Effector memory CD8-positive, alpha-beta T cell (primary cell): Measurements from ENCODE around the gene NRDE2.

Experiments used
- ATAC-seq: fragments of 150-1000 bp; cut with Tn5 transposase; replicated peaks from 2 replicates; pipeline ENCODE4 v1.10.0; 2021; ENCODE audit warnings: mild to moderate bottlenecking, moderate library complexity
- DNase-seq, 3 experiments: peaks; one replicate each; pipeline ENCODE4 v3.0.0; 2021
- H3K27ac Mint-ChIP-seq, 2 donors: one replicate each; pipeline ENCODE4 v1.8.0; 2022; ENCODE audit warnings: mild to moderate bottlenecking in 2 of 2, mixed read lengths in 2 of 2, moderate library complexity in 2 of 2
- H3K27me3 Mint-ChIP-seq, 2 donors: one replicate each; pipeline ENCODE4 v1.8.0; 2022; ENCODE audit warnings: mixed read lengths in 2 of 2
- H3K36me3 Mint-ChIP-seq: one replicate; pipeline ENCODE4 v1.8.0; 2022; ENCODE audit warnings: mild to moderate bottlenecking, moderate library complexity, mixed read lengths; ENCODE audit not compliant: insufficient read depth
- H3K4me1 Mint-ChIP-seq, 2 donors: one replicate each; pipeline ENCODE4 v1.8.0; 2022; ENCODE audit warnings: low read depth in 2 of 2, mixed read lengths in 2 of 2
- H3K4me3 Mint-ChIP-seq, 2 donors: one replicate each; pipeline ENCODE4 v1.8.0; 2022; ENCODE audit warnings: mild to moderate bottlenecking in 2 of 2, mixed read lengths in 2 of 2, moderate library complexity in 2 of 2
- H3K9me3 Mint-ChIP-seq, 2 donors: one replicate each; pipeline ENCODE4 v1.8.0; 2022; ENCODE audit warnings: mixed read lengths in 2 of 2

The NRDE2 gene

DNA sequence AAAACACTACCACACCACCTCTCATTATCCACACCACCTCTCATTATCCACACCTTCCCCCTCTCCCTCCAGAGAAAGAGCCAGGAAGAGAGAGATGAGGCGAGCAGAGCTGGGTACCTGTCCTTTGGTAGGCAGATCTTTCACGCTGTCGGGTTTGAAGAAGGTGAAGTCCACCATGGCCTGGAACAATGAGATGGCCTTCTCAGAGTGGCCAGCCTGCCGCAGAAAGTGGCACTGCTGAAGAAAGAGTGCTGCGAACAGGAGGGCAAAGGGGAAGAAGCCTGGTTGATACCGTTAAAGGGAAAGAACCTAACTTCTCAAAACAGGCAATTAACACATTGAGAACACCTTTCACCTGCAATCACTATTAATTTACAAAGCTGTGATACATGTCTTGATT lies 30.6 kb downstream of the NRDE2 start:
- H3K9me3 Mint-ChIP-seq = no peaks in the 10 kb centered on the region
- peaks cover 56% of the 10 kb centered on the region for H3K36me3 Mint-ChIP-seq
- DNase-seq = no peak
- H3K27me3 Mint-ChIP-seq = no peaks in the 10 kb centered on the region
- no peak for ATAC-seq
- H3K4me1 Mint-ChIP-seq = peaks cover 0 to 15% of the 10 kb centered on the region in 2 donors
- H3K27ac Mint-ChIP-seq = peak overlapping the region; percentile 55 to 75
- no peak overlapping the region for H3K4me3 Mint-ChIP-seq

DNA sequence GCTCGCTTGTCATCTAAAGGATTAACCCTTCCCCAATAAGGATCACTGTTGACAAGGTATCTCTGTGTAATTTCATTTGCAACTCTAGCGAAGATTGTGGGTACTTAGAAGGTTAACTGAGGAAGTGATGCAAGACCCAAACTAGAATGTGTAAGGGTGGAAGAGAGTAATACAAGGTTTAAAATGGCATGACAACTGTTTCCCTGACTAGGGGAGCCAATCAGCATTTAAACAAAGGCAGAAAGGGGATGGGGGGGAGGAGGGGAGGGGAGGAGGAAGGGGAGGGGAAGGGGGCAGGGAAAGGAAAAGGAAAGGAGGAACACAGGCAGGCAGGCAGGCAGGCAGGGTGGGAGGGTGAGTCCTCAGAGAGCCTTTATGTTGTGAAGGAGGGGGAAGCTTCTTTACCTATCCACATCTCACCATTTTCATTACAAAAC lies 31.1 kb downstream of the NRDE2 start:
- H3K4me1 Mint-ChIP-seq = peaks cover 0 to 15% of the 10 kb centered on the region in 2 donors
- no peaks in the 10 kb centered on the region for H3K9me3 Mint-ChIP-seq
- no peak for DNase-seq
- no peak for ATAC-seq
- no peak overlapping the region for H3K4me3 Mint-ChIP-seq
- no peaks in the 10 kb centered on the region for H3K27me3 Mint-ChIP-seq
- H3K36me3 Mint-ChIP-seq = peaks cover 58% of the 10 kb centered on the region
- peak overlapping the region; percentile 55 to 75 for H3K27ac Mint-ChIP-seq

DNA sequence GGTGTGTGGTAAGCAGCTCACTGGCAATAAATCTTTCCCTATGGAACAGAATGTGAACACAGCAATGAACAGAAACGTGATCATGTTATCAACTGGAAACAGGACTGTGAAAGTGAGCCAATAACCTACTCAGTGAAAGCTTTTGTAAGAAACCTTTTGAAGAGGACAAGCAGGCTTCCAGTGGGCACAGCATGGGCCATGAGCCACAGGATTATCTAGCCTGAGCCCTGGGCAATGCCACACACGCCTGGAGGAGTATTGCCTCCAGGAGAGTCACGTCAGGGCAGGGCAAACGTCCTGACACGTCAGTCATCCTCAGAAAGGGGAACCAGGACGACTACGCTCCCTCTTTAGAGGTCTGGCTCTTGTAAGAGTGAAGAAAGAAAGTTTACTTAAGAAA lies 32.3 kb downstream of the NRDE2 start:
- Mint-ChIP-seq H3K9me3 (no peaks in the 10 kb centered on the region), H3K27ac (peak overlapping the region in 1 of 2 donors; percentile 63), H3K27me3 (no peaks in the 10 kb centered on the region), H3K36me3 (peaks cover 57% of the 10 kb centered on the region), H3K4me3 (no peak overlapping the region), H3K4me1 (peaks cover 0 to 15% of the 10 kb centered on the region in 2 donors)
- DNase-seq = no peak
- ATAC-seq = no peak

DNA sequence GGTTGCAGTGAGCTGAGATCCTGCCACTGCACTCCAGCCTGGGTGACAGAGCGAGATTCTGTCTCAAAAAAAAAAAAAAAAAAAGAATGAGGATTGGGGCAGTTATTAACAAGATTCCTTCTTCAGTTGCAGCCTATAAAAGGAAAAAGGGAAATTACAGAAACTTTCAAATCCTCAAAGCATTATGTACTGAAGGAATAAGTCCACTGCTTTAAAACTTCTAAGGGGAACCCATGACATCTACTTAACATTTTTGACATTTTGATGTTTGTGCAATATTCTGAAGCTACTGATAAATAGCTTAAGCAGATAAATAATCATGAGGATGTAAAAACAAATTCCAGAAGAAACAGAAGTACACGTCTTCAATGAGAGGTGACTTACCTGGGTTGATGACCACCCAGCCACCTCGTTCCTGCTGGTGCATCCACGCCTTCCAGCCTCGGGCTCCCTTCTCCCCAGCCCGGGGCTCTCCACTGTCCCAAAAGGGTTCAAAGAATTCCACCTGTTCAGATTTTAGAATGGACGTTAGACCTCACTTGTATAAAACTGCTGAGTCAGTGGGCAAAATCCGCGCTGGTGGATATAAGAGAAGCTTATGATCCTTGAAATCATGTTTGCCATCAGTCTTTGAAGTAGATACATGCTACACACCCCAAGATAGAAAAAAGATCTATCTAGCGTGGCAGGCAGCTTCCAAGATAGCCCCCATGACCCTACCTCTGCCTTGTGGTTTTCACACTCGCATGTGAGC lies 33.7 kb downstream of the NRDE2 start:
- Mint-ChIP-seq H3K9me3 (no peaks in the 10 kb centered on the region), H3K4me3 (no peak overlapping the region), H3K27me3 (no peaks in the 10 kb centered on the region), H3K27ac (no peak overlapping the region), H3K4me1 (peaks cover 0 to 15% of the 10 kb centered on the region in 2 donors), H3K36me3 (peaks cover 57% of the 10 kb centered on the region)
- ATAC-seq (no peak), DNase-seq (no peak)

DNA sequence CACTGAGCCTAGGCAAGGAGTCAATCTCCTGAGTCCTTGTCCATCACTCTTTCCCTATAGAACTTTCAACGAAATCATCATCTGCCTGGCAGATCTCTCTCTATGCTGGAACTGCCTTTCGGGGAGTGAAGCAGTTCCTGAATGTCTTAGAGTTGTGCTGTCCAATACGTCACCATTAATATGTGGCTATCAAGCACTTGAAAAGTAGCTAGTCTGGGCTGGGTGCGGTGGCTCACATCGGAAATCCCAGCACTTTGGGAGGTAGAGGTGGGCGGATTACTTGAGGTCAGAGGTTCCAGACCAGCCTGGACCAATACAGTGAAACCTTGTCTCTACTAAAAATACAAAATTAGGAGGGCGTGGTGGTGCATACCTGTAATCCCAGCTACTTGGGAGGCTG lies 35.1 kb downstream of the NRDE2 start:
- ATAC-seq (no peak), DNase-seq (no peak)
- peaks cover 0 to 12% of the 10 kb centered on the region in 2 donors for H3K4me1 Mint-ChIP-seq
- H3K27ac Mint-ChIP-seq = peak overlapping the region in 1 of 2 donors; percentile 19
- no peak overlapping the region for H3K4me3 Mint-ChIP-seq
- H3K36me3 Mint-ChIP-seq = peaks cover 48% of the 10 kb centered on the region
- H3K9me3 Mint-ChIP-seq = no peaks in the 10 kb centered on the region
- H3K27me3 Mint-ChIP-seq = no peaks in the 10 kb centered on the region

DNA sequence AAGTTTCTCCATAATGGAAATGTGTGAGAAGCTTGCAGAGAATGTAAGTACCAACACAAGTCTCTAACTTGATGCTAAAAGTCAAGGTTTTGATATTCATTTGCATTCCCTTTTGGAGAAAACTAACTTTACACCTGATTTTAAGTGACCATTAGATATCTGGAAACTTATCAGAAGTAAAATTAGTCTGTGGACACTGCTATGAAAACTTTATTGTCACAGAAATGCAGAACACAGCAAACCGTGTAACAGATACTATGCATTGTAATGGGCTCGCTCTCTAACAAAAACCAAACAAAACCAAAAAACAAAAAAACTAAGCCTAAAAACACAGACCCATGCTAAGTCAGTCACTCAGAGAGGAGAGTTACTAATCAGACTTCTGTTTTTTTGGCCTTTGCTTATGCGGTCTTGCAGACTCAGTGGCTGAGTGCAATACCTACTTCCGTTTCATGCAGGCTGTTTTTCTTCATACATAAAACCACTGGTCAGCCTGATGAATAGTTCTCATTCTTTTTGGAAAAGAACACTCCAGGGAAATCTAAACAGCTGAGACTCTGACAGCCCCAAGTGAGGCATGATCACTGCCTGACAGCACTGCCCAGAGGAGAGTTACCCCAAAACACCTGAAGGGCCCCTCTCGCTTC lies 35.7 kb downstream of the NRDE2 start:
- ATAC-seq (no peak), DNase-seq (no peak)
- H3K4me3 Mint-ChIP-seq = no peak overlapping the region
- peaks cover 0 to 7% of the 10 kb centered on the region in 2 donors for H3K4me1 Mint-ChIP-seq
- H3K27ac Mint-ChIP-seq = peak overlapping the region in 1 of 2 donors; percentile 19
- H3K27me3 Mint-ChIP-seq = no peaks in the 10 kb centered on the region
- peaks cover 48% of the 10 kb centered on the region for H3K36me3 Mint-ChIP-seq
- no peaks in the 10 kb centered on the region for H3K9me3 Mint-ChIP-seq

DNA sequence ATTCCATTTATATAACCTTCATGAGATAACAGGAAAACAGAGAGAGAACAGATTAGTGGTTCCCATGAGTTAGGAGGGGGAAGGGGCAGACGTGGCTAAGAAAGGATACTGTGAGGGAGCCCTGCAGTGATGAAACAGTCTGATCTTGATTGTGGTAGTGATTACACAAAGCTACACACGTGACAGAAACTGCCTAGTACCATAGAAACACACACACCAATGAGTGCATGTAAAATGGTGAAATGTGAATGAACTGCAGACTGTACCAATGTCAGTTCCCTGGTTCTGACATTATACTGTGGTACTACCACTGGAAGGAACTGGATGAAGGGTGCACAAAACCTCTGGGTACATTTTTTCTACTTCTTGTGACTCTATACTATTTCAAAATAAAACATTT lies 36.9 kb downstream of the NRDE2 start:
- ATAC-seq (no peak), DNase-seq (no peak)
- Mint-ChIP-seq H3K36me3 (peaks cover 52% of the 10 kb centered on the region), H3K27ac (no peak overlapping the region), H3K4me1 (no peaks in the 10 kb centered on the region), H3K9me3 (no peaks in the 10 kb centered on the region), H3K27me3 (no peaks in the 10 kb centered on the region), H3K4me3 (no peak overlapping the region)

DNA sequence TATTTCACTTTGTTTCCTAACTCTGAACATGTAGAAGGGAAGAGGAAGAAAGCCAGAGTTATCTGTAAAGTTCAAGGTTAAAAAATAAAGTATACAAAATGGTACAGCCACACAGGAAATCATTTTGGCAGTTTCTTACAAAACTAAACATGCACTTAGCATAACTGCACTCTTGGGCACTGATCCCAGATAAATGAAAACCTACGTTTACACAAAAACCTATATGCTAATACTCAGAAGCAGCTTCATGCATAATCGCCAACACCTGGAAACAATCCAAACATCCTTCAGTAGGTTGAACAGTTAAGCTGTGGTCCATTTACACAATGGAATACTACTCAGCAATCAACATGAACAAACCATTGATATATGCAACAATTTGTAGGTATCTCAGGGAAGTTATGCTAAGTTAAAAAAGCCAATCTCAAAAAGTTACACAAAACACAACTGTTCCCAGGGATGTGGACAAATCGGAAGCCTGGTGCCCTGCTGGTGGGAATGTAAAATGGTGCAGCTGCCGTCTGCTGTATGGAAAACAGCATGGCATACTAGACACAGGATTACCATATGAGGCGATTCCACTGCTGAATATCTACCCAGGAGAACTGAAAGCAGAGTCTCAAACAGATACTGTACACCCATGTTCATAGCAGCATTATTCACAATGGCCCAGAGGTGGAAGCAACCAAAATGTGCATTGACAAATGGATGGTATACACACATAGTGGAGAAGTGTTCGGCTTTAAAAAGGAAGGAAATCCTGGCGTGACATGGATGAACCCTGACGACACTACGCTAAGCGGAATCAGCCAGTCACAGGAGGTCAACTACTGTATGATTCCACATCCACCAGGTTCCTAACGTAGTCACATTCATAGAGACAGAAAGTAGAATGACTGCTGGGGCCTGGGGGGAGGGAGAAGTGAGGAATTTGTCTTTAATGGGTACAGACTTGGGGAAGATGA lies 37.7 kb downstream of the NRDE2 start:
- no peak overlapping the region for H3K4me3 Mint-ChIP-seq
- ATAC-seq = no peak
- no peak overlapping the region for H3K27ac Mint-ChIP-seq
- H3K27me3 Mint-ChIP-seq = no peaks in the 10 kb centered on the region
- H3K36me3 Mint-ChIP-seq = peaks cover 51% of the 10 kb centered on the region
- H3K4me1 Mint-ChIP-seq = no peaks in the 10 kb centered on the region
- H3K9me3 Mint-ChIP-seq = no peaks in the 10 kb centered on the region
- DNase-seq = no peak

DNA sequence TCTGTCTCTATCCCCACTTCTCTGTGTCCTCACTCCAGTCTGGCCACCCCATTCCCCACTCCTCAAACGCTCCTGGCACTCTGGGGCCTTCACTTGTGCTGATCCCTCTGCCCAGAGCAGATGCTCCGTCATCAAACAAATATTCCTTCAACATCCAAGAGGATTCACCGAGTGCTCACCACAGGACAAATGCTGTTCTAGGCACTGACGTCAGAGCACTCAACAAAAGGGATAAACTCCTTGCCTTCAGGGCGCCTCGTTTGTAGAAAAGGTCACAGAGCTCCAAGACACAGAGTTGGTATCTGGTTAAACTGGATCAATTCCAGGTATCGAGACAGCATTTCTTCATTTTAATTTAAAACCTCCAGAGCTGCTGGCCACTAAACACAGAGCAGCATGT lies 40.0 kb downstream of the NRDE2 start:
- no peak for ATAC-seq

DNA sequence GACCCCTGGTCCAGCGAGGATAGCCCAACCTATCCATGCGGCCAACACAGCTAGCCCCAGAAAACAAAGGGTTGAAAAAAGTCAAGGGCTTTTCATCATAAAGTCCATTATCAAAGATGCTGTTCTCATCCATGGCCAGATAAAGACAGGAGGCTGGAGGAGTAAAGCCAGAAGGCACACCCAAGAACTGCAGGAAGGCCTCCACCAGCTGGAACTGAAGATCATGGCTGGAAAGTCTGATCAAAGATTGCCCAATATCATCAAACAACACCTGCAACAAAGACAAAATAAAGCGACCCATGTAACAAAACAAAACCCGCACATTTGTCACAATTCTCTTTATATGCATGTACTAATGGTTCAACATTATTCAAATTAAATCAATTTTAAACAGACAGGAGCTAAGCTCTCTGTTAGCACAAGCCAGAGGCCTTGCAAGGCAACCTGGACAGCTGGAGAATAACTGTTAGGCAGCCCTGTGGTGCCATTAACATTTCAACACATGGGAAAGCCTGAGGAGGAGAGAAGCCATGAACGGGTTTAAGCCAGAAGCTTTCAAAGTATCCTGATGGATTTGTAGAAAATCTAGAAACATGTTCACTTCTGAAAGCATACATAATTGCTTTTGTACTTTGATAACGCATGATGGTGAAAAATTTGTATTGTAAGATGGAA lies 41.3 kb downstream of the NRDE2 start:
- no peak overlapping the region for H3K4me3 Mint-ChIP-seq

More for the DNA sequence above, 40.0 kb downstream of the NRDE2 start:
- Mint-ChIP-seq H3K4me1 (no peaks in the 10 kb centered on the region), H3K9me3 (no peaks in the 10 kb centered on the region), H3K36me3 (peaks cover 52% of the 10 kb centered on the region), H3K4me3 (no peak overlapping the region), H3K27me3 (no peaks in the 10 kb centered on the region), H3K27ac (peak overlapping the region in 1 of 2 donors; percentile 85)
- DNase-seq = no peak

DNA sequence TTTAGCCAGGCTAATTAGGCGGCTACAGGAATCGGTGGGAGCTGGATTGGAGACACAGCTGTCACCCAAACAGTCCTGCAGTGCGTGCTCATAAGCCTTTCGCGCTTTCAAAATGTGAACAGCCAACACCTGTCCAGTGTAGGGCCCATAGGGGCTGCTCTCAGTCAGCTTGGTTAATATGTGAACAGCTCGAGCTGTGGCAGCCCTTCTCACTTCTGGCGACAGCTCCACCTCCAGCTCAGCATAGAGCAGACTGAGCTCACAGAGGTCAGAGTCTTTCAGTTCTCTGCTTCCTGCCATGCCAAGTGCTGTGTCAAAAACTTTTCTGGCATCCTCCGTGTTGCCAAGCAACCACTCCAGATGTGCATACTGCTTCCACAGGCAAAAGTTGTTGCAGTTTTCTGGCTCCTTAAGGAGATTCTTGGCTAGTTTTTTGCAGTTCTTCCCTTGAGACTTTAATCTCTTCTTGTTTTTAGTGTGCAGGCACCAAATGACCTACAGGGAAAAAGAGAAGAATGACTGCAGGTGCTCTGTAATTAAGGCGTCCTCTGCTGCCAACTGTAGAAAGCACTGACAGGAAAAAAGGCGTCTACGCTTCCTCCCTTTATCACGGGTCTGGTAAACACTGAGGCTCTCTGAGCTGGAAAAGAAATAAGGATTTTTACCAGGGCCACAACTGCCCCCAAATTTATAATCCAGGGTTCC lies 42.9 kb downstream of the NRDE2 start:
- Mint-ChIP-seq H3K36me3 (peaks cover 52% of the 10 kb centered on the region), H3K4me1 (no peaks in the 10 kb centered on the region), H3K9me3 (no peaks in the 10 kb centered on the region), H3K27ac (peak overlapping the region in 1 of 2 donors; percentile 64), H3K27me3 (no peaks in the 10 kb centered on the region), H3K4me3 (no peak overlapping the region)
- ATAC-seq (peak; percentile 66), DNase-seq (peak in 1 of 3 experiments; percentile 26)

More for the DNA sequence above, 41.3 kb downstream of the NRDE2 start:
- H3K36me3 Mint-ChIP-seq = peaks cover 46% of the 10 kb centered on the region
- no peaks in the 10 kb centered on the region for H3K9me3 Mint-ChIP-seq
- no peaks in the 10 kb centered on the region for H3K27me3 Mint-ChIP-seq
- H3K27ac Mint-ChIP-seq = no peak overlapping the region
- H3K4me1 Mint-ChIP-seq = no peaks in the 10 kb centered on the region
- ATAC-seq (no peak), DNase-seq (no peak)

DNA sequence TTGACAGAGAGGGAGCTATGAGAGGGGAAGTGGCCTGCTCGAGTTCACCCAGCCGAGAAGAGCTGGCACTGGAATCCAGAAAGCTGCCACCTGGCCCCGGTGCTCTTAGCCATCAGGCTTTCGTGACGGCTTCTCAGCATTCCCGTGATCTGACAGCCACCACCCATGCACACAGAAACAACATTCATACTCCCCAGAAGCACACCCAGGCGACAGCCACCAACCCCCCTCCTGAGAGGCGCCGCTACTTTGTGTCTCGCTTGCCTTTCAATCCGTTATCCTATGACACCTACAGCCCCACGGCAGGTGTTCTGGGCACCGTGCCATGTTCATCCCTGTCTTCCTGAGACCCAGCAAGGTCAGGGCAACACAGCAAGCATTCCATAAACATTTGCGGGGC lies 44.0 kb downstream of the NRDE2 start:
- H3K36me3 Mint-ChIP-seq = peaks cover 57% of the 10 kb centered on the region
- DNase-seq = no peak
- H3K9me3 Mint-ChIP-seq = no peaks in the 10 kb centered on the region
- peak overlapping the region in 1 of 2 donors; percentile 41 for H3K27ac Mint-ChIP-seq
- H3K4me3 Mint-ChIP-seq = no peak overlapping the region
- H3K4me1 Mint-ChIP-seq = no peaks in the 10 kb centered on the region
- no peaks in the 10 kb centered on the region for H3K27me3 Mint-ChIP-seq
- ATAC-seq = no peak
